Measurements from ENCODE around the gene COMMD7. TPM values are rescaled to one million over a fixed set of nuclear protein-coding genes. Genes with fewer than 3 reads are reported as not detected.

The COMMD7 gene
- total RNA-seq, 1 donor, result 61.2 TPM

- Histone ChIP-seq H3K79me2 (ENCODE audit: insufficient read depth, low read length) (no peaks in the 10 kb centered on the region), H3K9me3 (ENCODE audit: low read depth, low read length) (no peaks in the 10 kb centered on the region), H3K4me2 (ENCODE audit: insufficient read depth, low read length) (no peak overlapping the region), H3K4me3 (ENCODE audit: insufficient read depth, low read length) (no peak overlapping the region), H3K27me3 (ENCODE audit: insufficient read depth, low read length) (no peaks in the 10 kb centered on the region), H2AFZ (ENCODE audit: low read length) (no peak overlapping the region), H4K20me1 (ENCODE audit: insufficient read depth, low read length) (no peaks in the 10 kb centered on the region), H3K4me1 (ENCODE audit: insufficient read depth, low read length) (no peaks in the 10 kb centered on the region), H3K27ac (ENCODE audit: low read depth, low read length) (no peak overlapping the region), H3K36me3 (ENCODE audit: insufficient read depth, low read length) (peaks cover 3% of the 10 kb centered on the region)
- DNase-seq (ENCODE audit: insufficient read length, low spot score, missing footprints), result no peak
- no peak for TF ChIP-seq CTCF (IDR thresholded peaks at IDR 0.05; ENCODE audit: extremely low read depth, low read depth, low read length)
These were observed 41.3 kb upstream of the COMMD7 start for GRCh38 chr20:32784369-32785080.

- H3K4me2 ChIP-seq (ENCODE audit: insufficient read depth, low read length), result no peak overlapping the region
- peaks cover 7% of the 10 kb centered on the region for H3K4me1 ChIP-seq (ENCODE audit: insufficient read depth, low read length)
- H2AFZ ChIP-seq (ENCODE audit: low read length), result no peak overlapping the region
- no peak for TF ChIP-seq CTCF (IDR thresholded peaks at IDR 0.05; ENCODE audit: extremely low read depth, low read depth, low read length)
- no peaks in the 10 kb centered on the region for H3K36me3 ChIP-seq (ENCODE audit: insufficient read depth, low read length)
- no peak overlapping the region for H3K4me3 ChIP-seq (ENCODE audit: insufficient read depth, low read length)
- H3K79me2 ChIP-seq (ENCODE audit: insufficient read depth, low read length), result peaks cover 19% of the 10 kb centered on the region
- DNase-seq (ENCODE audit: insufficient read length, low spot score, missing footprints), result no peak
- no peaks in the 10 kb centered on the region for H3K27me3 ChIP-seq (ENCODE audit: insufficient read depth, low read length)
- H4K20me1 ChIP-seq (ENCODE audit: insufficient read depth, low read length), result peaks cover 10% of the 10 kb centered on the region
- no peaks in the 10 kb centered on the region for H3K9me3 ChIP-seq (ENCODE audit: low read depth, low read length)
- H3K27ac ChIP-seq (ENCODE audit: low read depth, low read length), result no peak overlapping the region
These were observed 37.7 kb upstream of the COMMD7 start for GRCh38 chr20:32780749-32781655.

GRCh38 chr20:32780278-32780677, 37.0 kb upstream of the COMMD7 start:
- no peak overlapping the region for H2AFZ ChIP-seq (ENCODE audit: low read length)
- DNase-seq (ENCODE audit: insufficient read length, low spot score, missing footprints), result no peak
- peaks cover 19% of the 10 kb centered on the region for H3K79me2 ChIP-seq (ENCODE audit: insufficient read depth, low read length)
- no peak overlapping the region for H3K4me3 ChIP-seq (ENCODE audit: insufficient read depth, low read length)
- no peak overlapping the region for H3K27ac ChIP-seq (ENCODE audit: low read depth, low read length)
- H3K27me3 ChIP-seq (ENCODE audit: insufficient read depth, low read length), result no peaks in the 10 kb centered on the region
- TF ChIP-seq CTCF (IDR thresholded peaks at IDR 0.05; ENCODE audit: extremely low read depth, low read depth, low read length), result no peak
- no peaks in the 10 kb centered on the region for H3K9me3 ChIP-seq (ENCODE audit: low read depth, low read length)
- no peaks in the 10 kb centered on the region for H3K36me3 ChIP-seq (ENCODE audit: insufficient read depth, low read length)
- H4K20me1 ChIP-seq (ENCODE audit: insufficient read depth, low read length), result peaks cover 10% of the 10 kb centered on the region
- H3K4me1 ChIP-seq (ENCODE audit: insufficient read depth, low read length), result peaks cover 7% of the 10 kb centered on the region
- no peak overlapping the region for H3K4me2 ChIP-seq (ENCODE audit: insufficient read depth, low read length)
